Panc1 (cell line): ENCODE data around the gene DPYSL5.

Experiments
- POLR2AphosphoS5 ChIP-seq: IDR thresholded peaks from 2 replicates; pipeline ENCODE4 v1.6.1; 2012; ENCODE audit warnings: mild to moderate bottlenecking, low read depth, low read length, moderate library complexity
- TF ChIP-seq, protein P1 (sequence below): fragments of 450-650 bp; IDR thresholded peaks from 2 replicates; pipeline ENCODE4 v1.5.1; 2017; ENCODE audit warnings: mild to moderate bottlenecking
- TF ChIP-seq, protein P2 (sequence below), 2 experiments: IDR thresholded peaks; 2 replicates each; pipeline ENCODE4 v1.6.1; 2011 to 2012; ENCODE audit warnings: low read depth in 2 of 2, control low read depth in 1 of 2, low read length in 1 of 2, mild to moderate bottlenecking in 1 of 2, moderate library complexity in 1 of 2; ENCODE audit not compliant: insufficient read depth in 1 of 2

DNA sequence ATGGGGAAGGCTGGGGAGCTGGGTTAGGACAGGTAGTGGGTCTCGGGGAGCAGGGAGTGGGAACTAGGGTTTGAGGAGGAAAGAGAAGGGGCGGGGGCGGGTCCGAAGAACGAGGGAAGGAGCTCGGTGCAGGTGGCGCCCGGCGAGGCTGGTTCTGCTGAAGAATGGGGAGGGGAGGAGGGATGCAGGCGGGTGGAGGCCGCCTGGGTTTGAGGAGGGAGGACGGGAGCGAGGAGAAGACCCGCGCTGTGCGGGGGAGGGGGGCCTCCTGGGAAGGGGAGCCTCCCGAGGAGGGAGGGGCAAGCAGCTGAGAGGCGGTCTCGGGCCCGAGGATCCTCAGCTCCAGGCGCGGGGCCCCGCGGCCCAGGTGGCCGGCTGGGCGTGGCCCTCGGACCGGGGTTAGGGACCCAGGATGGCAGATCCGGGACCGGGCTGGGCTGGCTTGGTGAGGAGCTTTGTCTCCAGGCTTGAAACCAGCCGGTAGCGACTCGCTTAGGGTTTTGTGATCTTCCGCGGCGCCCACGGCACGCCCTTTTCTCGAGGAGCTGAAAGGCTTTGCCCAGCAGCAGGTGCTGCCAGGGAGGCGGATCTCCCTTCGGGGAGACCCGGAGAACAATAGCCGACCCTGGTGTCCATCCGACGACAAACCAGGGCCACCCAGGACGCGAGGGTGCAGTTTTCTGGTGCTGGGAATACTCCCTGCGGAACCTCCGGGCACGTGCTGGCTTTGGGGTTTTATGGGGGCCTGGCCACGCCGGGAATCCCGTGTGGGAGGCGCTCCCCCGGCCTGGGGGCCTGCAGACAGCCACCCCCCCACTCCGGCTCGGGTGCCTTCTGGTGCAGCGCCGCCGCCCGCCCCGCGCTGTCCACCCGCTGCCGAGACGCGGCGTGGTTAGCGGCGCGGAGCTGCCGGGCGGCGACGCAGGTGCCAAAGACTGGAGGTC, 1.4 kb downstream of the DPYSL5 start:
- TF ChIP-seq, protein P1, sequence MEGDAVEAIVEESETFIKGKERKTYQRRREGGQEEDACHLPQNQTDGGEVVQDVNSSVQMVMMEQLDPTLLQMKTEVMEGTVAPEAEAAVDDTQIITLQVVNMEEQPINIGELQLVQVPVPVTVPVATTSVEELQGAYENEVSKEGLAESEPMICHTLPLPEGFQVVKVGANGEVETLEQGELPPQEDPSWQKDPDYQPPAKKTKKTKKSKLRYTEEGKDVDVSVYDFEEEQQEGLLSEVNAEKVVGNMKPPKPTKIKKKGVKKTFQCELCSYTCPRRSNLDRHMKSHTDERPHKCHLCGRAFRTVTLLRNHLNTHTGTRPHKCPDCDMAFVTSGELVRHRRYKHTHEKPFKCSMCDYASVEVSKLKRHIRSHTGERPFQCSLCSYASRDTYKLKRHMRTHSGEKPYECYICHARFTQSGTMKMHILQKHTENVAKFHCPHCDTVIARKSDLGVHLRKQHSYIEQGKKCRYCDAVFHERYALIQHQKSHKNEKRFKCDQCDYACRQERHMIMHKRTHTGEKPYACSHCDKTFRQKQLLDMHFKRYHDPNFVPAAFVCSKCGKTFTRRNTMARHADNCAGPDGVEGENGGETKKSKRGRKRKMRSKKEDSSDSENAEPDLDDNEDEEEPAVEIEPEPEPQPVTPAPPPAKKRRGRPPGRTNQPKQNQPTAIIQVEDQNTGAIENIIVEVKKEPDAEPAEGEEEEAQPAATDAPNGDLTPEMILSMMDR: no peak
- TF ChIP-seq POLR2AphosphoS5: no peak
- TF ChIP-seq, protein P2, sequence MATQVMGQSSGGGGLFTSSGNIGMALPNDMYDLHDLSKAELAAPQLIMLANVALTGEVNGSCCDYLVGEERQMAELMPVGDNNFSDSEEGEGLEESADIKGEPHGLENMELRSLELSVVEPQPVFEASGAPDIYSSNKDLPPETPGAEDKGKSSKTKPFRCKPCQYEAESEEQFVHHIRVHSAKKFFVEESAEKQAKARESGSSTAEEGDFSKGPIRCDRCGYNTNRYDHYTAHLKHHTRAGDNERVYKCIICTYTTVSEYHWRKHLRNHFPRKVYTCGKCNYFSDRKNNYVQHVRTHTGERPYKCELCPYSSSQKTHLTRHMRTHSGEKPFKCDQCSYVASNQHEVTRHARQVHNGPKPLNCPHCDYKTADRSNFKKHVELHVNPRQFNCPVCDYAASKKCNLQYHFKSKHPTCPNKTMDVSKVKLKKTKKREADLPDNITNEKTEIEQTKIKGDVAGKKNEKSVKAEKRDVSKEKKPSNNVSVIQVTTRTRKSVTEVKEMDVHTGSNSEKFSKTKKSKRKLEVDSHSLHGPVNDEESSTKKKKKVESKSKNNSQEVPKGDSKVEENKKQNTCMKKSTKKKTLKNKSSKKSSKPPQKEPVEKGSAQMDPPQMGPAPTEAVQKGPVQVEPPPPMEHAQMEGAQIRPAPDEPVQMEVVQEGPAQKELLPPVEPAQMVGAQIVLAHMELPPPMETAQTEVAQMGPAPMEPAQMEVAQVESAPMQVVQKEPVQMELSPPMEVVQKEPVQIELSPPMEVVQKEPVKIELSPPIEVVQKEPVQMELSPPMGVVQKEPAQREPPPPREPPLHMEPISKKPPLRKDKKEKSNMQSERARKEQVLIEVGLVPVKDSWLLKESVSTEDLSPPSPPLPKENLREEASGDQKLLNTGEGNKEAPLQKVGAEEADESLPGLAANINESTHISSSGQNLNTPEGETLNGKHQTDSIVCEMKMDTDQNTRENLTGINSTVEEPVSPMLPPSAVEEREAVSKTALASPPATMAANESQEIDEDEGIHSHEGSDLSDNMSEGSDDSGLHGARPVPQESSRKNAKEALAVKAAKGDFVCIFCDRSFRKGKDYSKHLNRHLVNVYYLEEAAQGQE (IDR thresholded peaks at IDR 0.05; ENCODE audit: insufficient read depth in 1 of 2, low read depth in 2 of 2, low read length in 1 of 2): no peak
